OCI-LY3 (cell line): Measurements from ENCODE around the gene FMN1.

Source experiments
- EZH2phosphoT487 ChIP-seq: fragments of 200-600 bp; shearing (Covaris generic); IDR thresholded peaks from 2 replicates; pipeline ENCODE4 v1.6.1; 2018; ENCODE audit warnings: antibody characterized with exemption, mixed run types, low read depth
- TF ChIP-seq, protein P1 (sequence below): fragments of 200-600, 300-600 bp; sonication (generic); IDR thresholded peaks from 2 replicates; pipeline ENCODE4 v1.5.1; 2014; ENCODE audit warnings: antibody characterized with exemption, low read length, low read depth

DNA sequence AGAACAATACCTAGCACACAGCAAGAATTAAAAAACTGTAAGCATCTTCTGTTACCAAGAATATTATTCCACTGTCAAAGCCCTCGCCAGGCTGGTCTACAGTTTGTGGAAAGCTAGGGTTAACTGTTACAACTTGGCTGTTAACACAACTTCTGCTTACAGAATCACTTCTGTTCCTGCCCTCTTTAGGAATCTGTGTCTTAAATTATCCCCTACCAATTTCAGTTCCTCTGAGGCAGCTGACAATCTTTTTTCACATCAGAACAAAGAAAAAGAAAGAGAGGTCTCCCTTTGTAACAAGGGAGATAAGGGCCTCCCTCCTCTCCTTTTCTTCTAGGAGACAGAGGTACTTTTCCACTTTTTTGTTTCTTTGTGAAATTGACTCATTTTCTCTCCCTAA is 188.9 kb downstream of the FMN1 start:
- TF ChIP-seq, protein P1, sequence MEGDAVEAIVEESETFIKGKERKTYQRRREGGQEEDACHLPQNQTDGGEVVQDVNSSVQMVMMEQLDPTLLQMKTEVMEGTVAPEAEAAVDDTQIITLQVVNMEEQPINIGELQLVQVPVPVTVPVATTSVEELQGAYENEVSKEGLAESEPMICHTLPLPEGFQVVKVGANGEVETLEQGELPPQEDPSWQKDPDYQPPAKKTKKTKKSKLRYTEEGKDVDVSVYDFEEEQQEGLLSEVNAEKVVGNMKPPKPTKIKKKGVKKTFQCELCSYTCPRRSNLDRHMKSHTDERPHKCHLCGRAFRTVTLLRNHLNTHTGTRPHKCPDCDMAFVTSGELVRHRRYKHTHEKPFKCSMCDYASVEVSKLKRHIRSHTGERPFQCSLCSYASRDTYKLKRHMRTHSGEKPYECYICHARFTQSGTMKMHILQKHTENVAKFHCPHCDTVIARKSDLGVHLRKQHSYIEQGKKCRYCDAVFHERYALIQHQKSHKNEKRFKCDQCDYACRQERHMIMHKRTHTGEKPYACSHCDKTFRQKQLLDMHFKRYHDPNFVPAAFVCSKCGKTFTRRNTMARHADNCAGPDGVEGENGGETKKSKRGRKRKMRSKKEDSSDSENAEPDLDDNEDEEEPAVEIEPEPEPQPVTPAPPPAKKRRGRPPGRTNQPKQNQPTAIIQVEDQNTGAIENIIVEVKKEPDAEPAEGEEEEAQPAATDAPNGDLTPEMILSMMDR: no peak
- TF ChIP-seq EZH2phosphoT487: no peak
